Neural crest cell (in vitro differentiated cells): ENCODE measurements around the gene PPP1R9B. TPM values are rescaled to one million over a fixed set of nuclear protein-coding genes. Genes with fewer than 3 reads are reported as not detected.
A peak's percentile ranks its signal among the peaks of the same experiment; 100 is the strongest.

Experiments
- DNase-seq: peaks from one replicate; pipeline ENCODE4 v3.0.0; 2021; ENCODE audit warnings: low read depth, mixed read lengths, low spot score
- H3K27ac Mint-ChIP-seq: one replicate; pipeline ENCODE4 v1.8.0; 2021; ENCODE audit warnings: mild to moderate bottlenecking, mixed read lengths; ENCODE audit not compliant: unreplicated experiment
- H3K27me3 Mint-ChIP-seq: 2 replicates; pipeline ENCODE4 v1.8.0; 2021; ENCODE audit warnings: low read depth, mild to moderate bottlenecking, mixed read lengths
- H3K36me3 Mint-ChIP-seq: 2 replicates; pipeline ENCODE4 v1.8.0; 2021; ENCODE audit warnings: low read depth, mild to moderate bottlenecking, mixed read lengths
- H3K4me1 Mint-ChIP-seq: 2 replicates; pipeline ENCODE4 v1.8.0; 2021; ENCODE audit warnings: mixed read lengths
- H3K4me3 Mint-ChIP-seq: one replicate; pipeline ENCODE4 v1.8.0; 2021; ENCODE audit warnings: mild to moderate bottlenecking, mixed read lengths
- H3K9me3 Mint-ChIP-seq: 2 replicates; pipeline ENCODE4 v1.8.0; 2021; ENCODE audit warnings: mixed read lengths
- total RNA-seq: library from RNA; stranded (reverse); gene quantifications from 2 replicates; pipeline ENCODE4 v1.2.1, GENCODE V29; 2021
- TF ChIP-seq, protein P1 (sequence below): fragments of 200-600 bp; sonication (generic); conservative IDR thresholded peaks from 2 replicates; pipeline ENCODE4 v1.5.0; 2021; ENCODE audit warnings: antibody characterized with exemption, mild to moderate bottlenecking

PPP1R9B gene
- total RNA-seq, 1 donor from 2014 or later, result 68.8 TPM

DNA sequence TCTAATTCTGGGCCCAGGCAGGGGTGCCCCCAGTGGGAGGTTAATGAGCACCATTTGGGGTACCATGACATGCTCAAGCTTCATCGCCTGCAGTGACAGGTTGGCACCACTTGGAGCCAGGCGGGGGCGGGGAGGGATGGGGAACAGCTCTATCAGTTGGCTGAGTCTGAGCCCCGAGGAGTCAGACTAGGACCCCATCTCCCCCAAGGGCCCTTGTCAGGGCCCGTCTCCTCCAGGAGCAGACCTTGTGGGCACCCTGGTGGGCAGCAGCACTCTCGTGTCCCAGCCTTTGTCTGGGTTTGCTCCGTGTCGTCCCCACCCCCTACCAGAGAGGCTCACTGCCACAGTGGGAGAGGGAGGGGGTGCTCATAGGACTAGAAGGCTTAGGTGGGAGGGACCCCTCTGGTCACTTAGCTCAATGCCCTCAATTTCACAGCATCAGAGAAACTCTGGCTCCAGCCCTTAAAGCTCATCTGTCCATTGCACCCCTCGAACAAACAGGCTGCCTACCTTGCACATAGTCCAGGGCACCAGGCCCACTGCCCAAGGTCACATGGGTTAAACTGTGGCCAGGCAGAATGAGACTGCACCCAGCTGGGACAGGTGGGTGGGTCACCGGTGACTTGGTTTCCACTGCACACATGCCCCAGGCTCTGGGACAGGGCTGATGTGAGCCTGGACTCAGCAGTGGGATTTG is 4.1 kb downstream of the PPP1R9B start:
- Mint-ChIP-seq H3K27ac (no peak overlapping the region), H3K4me1 (peaks cover 42% of the 10 kb centered on the region), H3K36me3 (peaks cover 13% of the 10 kb centered on the region), H3K9me3 (no peaks in the 10 kb centered on the region), H3K27me3 (no peaks in the 10 kb centered on the region), H3K4me3 (peak overlapping the region; percentile 88)
- no peak for DNase-seq
- TF ChIP-seq, protein P1, sequence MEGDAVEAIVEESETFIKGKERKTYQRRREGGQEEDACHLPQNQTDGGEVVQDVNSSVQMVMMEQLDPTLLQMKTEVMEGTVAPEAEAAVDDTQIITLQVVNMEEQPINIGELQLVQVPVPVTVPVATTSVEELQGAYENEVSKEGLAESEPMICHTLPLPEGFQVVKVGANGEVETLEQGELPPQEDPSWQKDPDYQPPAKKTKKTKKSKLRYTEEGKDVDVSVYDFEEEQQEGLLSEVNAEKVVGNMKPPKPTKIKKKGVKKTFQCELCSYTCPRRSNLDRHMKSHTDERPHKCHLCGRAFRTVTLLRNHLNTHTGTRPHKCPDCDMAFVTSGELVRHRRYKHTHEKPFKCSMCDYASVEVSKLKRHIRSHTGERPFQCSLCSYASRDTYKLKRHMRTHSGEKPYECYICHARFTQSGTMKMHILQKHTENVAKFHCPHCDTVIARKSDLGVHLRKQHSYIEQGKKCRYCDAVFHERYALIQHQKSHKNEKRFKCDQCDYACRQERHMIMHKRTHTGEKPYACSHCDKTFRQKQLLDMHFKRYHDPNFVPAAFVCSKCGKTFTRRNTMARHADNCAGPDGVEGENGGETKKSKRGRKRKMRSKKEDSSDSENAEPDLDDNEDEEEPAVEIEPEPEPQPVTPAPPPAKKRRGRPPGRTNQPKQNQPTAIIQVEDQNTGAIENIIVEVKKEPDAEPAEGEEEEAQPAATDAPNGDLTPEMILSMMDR, result no peak

DNA sequence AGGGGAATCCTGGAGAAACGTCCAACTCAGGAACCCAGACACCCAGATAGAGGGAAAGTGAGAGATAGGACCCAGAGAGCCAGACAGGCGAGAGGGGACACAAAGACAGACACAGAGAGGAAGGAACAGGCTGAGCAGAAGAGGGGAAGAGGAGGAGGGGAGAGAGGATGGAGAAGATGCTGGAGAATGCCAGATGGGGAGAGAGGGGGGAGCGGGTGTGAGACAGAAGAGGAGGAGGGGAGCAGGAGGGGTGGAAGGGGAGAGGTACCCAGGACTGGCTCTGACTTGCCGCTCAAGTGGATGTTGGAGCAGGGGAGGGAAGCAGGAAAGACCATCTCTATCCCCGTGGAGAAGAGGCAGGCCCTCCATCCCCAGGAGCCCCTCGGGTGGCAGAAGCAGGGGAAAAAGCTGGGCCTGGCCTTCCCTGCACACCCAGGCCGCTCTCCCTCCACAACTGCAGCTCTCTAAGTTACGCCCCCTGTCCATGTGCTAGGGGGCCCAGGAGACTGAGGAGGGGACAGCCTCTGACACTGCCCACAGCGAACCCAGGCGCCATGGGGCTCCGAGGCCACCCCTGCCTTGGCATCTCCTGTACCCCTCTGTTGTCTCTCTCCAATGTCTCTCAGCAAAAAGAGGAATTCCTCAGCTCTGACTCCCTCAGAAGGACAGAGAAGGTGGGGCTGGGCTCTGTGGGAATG is 4.8 kb downstream of the PPP1R9B start:
- no peaks in the 10 kb centered on the region for H3K9me3 Mint-ChIP-seq
- H3K36me3 Mint-ChIP-seq, result peaks cover 13% of the 10 kb centered on the region
- DNase-seq, result no peak
- no peaks in the 10 kb centered on the region for H3K27me3 Mint-ChIP-seq
- peak overlapping the region; percentile 51 for H3K27ac Mint-ChIP-seq
- peak overlapping the region; percentile 81 for H3K4me3 Mint-ChIP-seq
- TF ChIP-seq, protein P1, result no peak
- H3K4me1 Mint-ChIP-seq, result peaks cover 38% of the 10 kb centered on the region

DNA sequence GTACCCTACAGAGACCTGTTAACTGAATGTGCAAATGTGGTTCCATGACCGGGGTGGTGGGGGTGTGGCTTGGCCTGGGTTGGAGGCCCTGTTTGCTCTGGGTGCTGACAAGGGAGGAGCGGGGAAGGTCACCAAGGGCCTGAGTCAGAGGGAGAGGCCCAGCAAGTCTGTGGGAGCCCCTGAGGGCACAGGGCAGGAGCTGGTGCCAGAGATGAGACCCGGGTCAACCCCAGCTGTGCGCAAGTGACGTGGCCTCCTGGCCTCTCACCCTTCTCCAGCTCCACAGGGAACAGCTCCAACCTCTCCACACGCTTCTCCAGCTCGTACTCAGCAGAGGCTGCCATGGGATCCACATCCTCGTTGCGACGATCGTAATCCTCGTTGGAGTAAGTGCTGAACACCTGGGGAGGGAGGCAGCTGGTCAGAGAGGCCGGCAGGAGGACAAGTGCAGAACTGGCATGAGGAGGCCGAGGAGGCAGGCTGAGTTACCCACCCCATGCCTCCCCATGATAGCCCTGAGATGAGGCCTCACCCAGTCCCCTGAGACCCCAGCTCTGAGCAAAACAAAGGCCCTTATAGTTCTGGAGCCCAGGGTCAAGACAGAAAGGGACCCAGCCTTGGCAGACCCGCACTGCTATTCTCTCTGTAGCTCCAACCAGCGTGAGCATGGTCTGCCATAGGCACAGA is 5.5 kb downstream of the PPP1R9B start:
- H3K9me3 Mint-ChIP-seq, result no peaks in the 10 kb centered on the region
- TF ChIP-seq, protein P1, result no peak
- peaks cover 17% of the 10 kb centered on the region for H3K36me3 Mint-ChIP-seq
- peak overlapping the region; percentile 51 for H3K27ac Mint-ChIP-seq
- no peak for DNase-seq
- H3K4me3 Mint-ChIP-seq, result peak overlapping the region; percentile 81
- no peaks in the 10 kb centered on the region for H3K27me3 Mint-ChIP-seq
- H3K4me1 Mint-ChIP-seq, result peaks cover 41% of the 10 kb centered on the region

GRCh38 chr17:50144355-50144754 is 6.1 kb downstream of the PPP1R9B start:
- Mint-ChIP-seq H3K36me3 (peaks cover 21% of the 10 kb centered on the region), H3K4me1 (peaks cover 45% of the 10 kb centered on the region), H3K4me3 (peak overlapping the region; percentile 81), H3K27me3 (peaks cover 2% of the 10 kb centered on the region), H3K27ac (no peak overlapping the region), H3K9me3 (no peaks in the 10 kb centered on the region)
- no peak for DNase-seq
- TF ChIP-seq, protein P1, result no peak

DNA sequence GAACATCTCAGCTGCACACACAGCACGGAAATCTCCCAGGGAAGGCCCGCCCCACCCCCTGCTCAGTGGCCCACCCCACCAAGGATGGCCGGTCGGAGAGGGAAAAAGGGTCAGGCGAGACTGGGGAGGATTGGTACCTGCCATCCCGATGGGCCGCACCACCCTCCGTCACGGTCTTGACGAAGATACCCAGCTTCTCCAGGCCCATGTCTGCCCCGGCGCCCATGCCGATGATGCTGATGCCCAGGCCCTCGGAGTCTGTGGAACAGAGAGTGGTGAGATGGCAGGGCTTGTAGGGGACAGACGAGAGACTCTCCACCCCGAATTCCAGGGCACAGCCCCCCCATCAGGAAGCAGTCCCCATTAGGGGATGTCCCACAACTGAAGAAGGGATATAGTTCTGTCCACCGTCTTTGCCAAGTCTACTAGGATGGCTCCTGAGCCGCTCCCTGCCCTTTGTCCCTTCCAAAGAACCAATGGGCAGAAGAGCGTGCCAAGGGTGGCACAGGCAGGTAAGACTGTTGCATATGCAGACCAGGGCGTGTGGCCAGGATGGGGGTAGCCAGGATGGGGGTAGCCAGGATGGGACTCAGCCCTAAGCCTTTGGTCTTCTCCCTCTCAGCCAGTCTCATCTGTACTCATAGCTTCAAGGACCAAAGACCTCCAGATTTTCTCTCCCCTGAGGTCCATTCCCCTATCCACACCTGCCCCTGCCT is 6.9 kb downstream of the PPP1R9B start:
- Mint-ChIP-seq H3K27me3 (peaks cover 2% of the 10 kb centered on the region), H3K9me3 (no peaks in the 10 kb centered on the region), H3K4me3 (no peak overlapping the region), H3K4me1 (peaks cover 44% of the 10 kb centered on the region), H3K36me3 (peaks cover 21% of the 10 kb centered on the region), H3K27ac (no peak overlapping the region)
- TF ChIP-seq, protein P1, result no peak
- no peak for DNase-seq
